CD4-positive, CD25-positive, alpha-beta regulatory T cell (primary cell): ENCODE data around the gene IQSEC3. TPM values are rescaled to one million over a fixed set of nuclear protein-coding genes. Genes with fewer than 3 reads are reported as not detected.
A peak's percentile ranks its signal among the peaks of the same experiment; 100 is the strongest.

ENCODE experiments used
- ATAC-seq, 2 donors: fragments of 150-1000 bp; cut with Tn5 transposase; one replicate each; pipeline ENCODE4 v1.10.0; 2021; ENCODE audit warnings: low read depth in 2 of 2, moderate number of reproducible peaks in 2 of 2, moderate library complexity in 1 of 2
- DNase-seq, 3 donors: peaks; one replicate each; pipeline versions ENCODE4 v3.0.0 to v3.0.0-alpha.2; 2012 to 2022; ENCODE audit warnings: mixed read lengths in 1 of 3
- H3K27ac ChIP-seq: one replicate; pipeline ENCODE4 v1.7.0; 2013; ENCODE audit warnings: mild to moderate bottlenecking, low read length; ENCODE audit not compliant: insufficient read depth, poor library complexity, severe bottlenecking
- H3K27me3 ChIP-seq: one replicate; pipeline ENCODE4 v1.7.0; 2013; ENCODE audit warnings: low read length; ENCODE audit not compliant: control insufficient read depth, insufficient read depth
- H3K36me3 ChIP-seq: one replicate; pipeline ENCODE4 v1.7.0; 2013; ENCODE audit warnings: mild to moderate bottlenecking, low read length, moderate library complexity; ENCODE audit not compliant: control insufficient read depth, insufficient read depth
- H3K4me1 ChIP-seq: 2 replicates; pipeline ENCODE4 v1.7.0; 2013; ENCODE audit warnings: mild to moderate bottlenecking, low read length; ENCODE audit not compliant: insufficient read depth, control insufficient read depth, poor library complexity, severe bottlenecking
- H3K4me3 ChIP-seq: one replicate; pipeline ENCODE4 v1.7.0; 2013; ENCODE audit warnings: low read depth, mild to moderate bottlenecking, low read length, moderate library complexity
- H3K9me3 ChIP-seq, 2 experiments: 1 replicate in 1 of 2; 2 replicates in 1 of 2; pipeline ENCODE4 v1.7.0; 2013; ENCODE audit warnings: low read length in 2 of 2, mild to moderate bottlenecking in 1 of 2, moderate library complexity in 1 of 2; ENCODE audit not compliant: control insufficient read depth in 2 of 2
- H3K27ac Mint-ChIP-seq, 3 donors: one replicate each; pipeline ENCODE4 v1.8.0; 2020 to 2022; ENCODE audit warnings: mild to moderate bottlenecking in 3 of 3, mixed read lengths in 3 of 3, moderate library complexity in 2 of 3
- H3K27me3 Mint-ChIP-seq: one replicate; pipeline ENCODE4 v1.8.0; 2022; ENCODE audit warnings: mild to moderate bottlenecking, mixed read lengths
- H3K36me3 Mint-ChIP-seq: one replicate; pipeline ENCODE4 v1.8.0; 2020; ENCODE audit warnings: mixed read lengths
- H3K4me1 Mint-ChIP-seq, 4 donors: one replicate each; pipeline ENCODE4 v1.8.0; 2020 to 2022; ENCODE audit warnings: mixed read lengths in 4 of 4, mild to moderate bottlenecking in 1 of 4
- H3K4me3 Mint-ChIP-seq, 4 donors: one replicate each; pipeline ENCODE4 v1.8.0; 2020 to 2022; ENCODE audit warnings: mild to moderate bottlenecking in 4 of 4, mixed read lengths in 4 of 4, moderate library complexity in 3 of 4
- H3K9me3 Mint-ChIP-seq, 7 donors: one replicate each; pipeline ENCODE4 v1.8.0; 2020 to 2022; ENCODE audit warnings: mixed read lengths in 7 of 7, mild to moderate bottlenecking in 3 of 7, moderate library complexity in 2 of 7
- polyA plus RNA-seq, 4 donors: library from polyadenylated mRNA; unstranded; fragments of 300-500 nt; fragmentation: Illumina TruSeq; gene quantifications; one replicate each; pipeline ENCODE4 v1.2.3, GENCODE V29; 2021
- total RNA-seq: library from RNA; stranded (reverse); gene quantifications from one replicate; pipeline ENCODE4 v1.2.3, GENCODE V29; 2022

The IQSEC3 gene
- total and polyA plus RNA-seq, 5 donors from 2014 or later, result 0.05 to 0.15 TPM; not detected in 3

GRCh38 chr12:151579-151978, 85.0 kb downstream of the IQSEC3 start:
- Mint-ChIP-seq H3K27me3 (peaks cover 4% of the 10 kb centered on the region), H3K4me3 (no peak overlapping the region), H3K27ac (no peak overlapping the region), H3K9me3 (peaks cover 0 to 3% (median 0%) of the 10 kb centered on the region in 7 donors), H3K36me3 (no peaks in the 10 kb centered on the region), H3K4me1 (peaks cover 0 to 4% (median 0%) of the 10 kb centered on the region in 4 donors)
- no peaks in the 10 kb centered on the region for H3K9me3 ChIP-seq
- H3K4me3 ChIP-seq, result no peak overlapping the region
- DNase-seq (no peak), ATAC-seq (no peak)
- no peaks in the 10 kb centered on the region for H3K36me3 ChIP-seq
- H3K27ac ChIP-seq, result no peak overlapping the region
- no peaks in the 10 kb centered on the region for H3K27me3 ChIP-seq
- H3K4me1 ChIP-seq, result no peaks in the 10 kb centered on the region

DNA sequence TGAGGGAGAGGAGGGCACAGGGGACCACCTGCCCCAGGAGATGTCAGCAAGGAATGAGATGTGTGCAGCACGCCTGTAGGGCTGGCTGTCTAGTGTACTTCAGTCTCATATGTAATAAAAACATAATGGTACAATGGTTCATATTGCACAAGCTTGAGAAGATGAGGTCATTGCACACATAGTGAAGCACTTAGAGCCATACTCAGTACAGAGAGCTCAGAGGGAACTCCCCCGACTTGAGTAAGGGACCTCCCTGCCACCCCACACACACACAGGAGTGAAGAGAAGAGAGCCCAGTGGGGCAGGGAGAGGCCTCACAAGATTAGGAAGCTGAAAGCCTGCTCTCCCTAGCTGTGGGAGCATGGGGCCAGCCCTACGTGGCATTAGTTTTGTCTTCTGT, 85.9 kb downstream of the IQSEC3 start:
- no peaks in the 10 kb centered on the region for H3K36me3 ChIP-seq
- ATAC-seq (no peak), DNase-seq (no peak)
- H3K27me3 ChIP-seq, result no peaks in the 10 kb centered on the region
- Mint-ChIP-seq H3K36me3 (no peaks in the 10 kb centered on the region), H3K9me3 (peaks cover 0 to 3% (median 0%) of the 10 kb centered on the region in 7 donors), H3K4me1 (peaks cover 0 to 4% (median 0%) of the 10 kb centered on the region in 4 donors), H3K27me3 (peaks cover 4% of the 10 kb centered on the region), H3K4me3 (no peak overlapping the region), H3K27ac (no peak overlapping the region)
- H3K9me3 ChIP-seq, result no peaks in the 10 kb centered on the region
- H3K4me1 ChIP-seq, result no peaks in the 10 kb centered on the region
- no peak overlapping the region for H3K27ac ChIP-seq
- H3K4me3 ChIP-seq, result no peak overlapping the region

GRCh38 chr12:153080-153746, 86.6 kb downstream of the IQSEC3 start:
- Histone ChIP-seq H3K9me3 (no peaks in the 10 kb centered on the region), H3K4me3 (no peak overlapping the region), H3K36me3 (no peaks in the 10 kb centered on the region), H3K27me3 (no peaks in the 10 kb centered on the region), H3K27ac (no peak overlapping the region), H3K4me1 (no peaks in the 10 kb centered on the region)
- peak; percentile 38 to 62 for ATAC-seq
- DNase-seq, result peak in 2 of 3 donors; percentile 12 to 58
- H3K27ac Mint-ChIP-seq, result no peak overlapping the region
- H3K4me1 Mint-ChIP-seq, result peaks cover 0 to 4% (median 0%) of the 10 kb centered on the region in 4 donors
- H3K36me3 Mint-ChIP-seq, result no peaks in the 10 kb centered on the region
- H3K4me3 Mint-ChIP-seq, result no peak overlapping the region
- peaks cover 4% of the 10 kb centered on the region for H3K27me3 Mint-ChIP-seq
- H3K9me3 Mint-ChIP-seq, result peaks cover 0 to 3% (median 0%) of the 10 kb centered on the region in 7 donors

GRCh38 chr12:154058-154457, 87.5 kb downstream of the IQSEC3 start:
- DNase-seq (no peak), ATAC-seq (no peak)
- Histone ChIP-seq H3K4me1 (no peaks in the 10 kb centered on the region), H3K27ac (no peak overlapping the region), H3K9me3 (no peaks in the 10 kb centered on the region), H3K36me3 (no peaks in the 10 kb centered on the region), H3K27me3 (no peaks in the 10 kb centered on the region), H3K4me3 (no peak overlapping the region)
- H3K9me3 Mint-ChIP-seq, result peaks cover 0 to 6% (median 0%) of the 10 kb centered on the region in 7 donors
- no peaks in the 10 kb centered on the region for H3K36me3 Mint-ChIP-seq
- peaks cover 0 to 4% (median 0%) of the 10 kb centered on the region in 4 donors for H3K4me1 Mint-ChIP-seq
- H3K27ac Mint-ChIP-seq, result no peak overlapping the region
- no peak overlapping the region for H3K4me3 Mint-ChIP-seq
- H3K27me3 Mint-ChIP-seq, result peaks cover 6% of the 10 kb centered on the region

GRCh38 chr12:155006-155405, 88.4 kb downstream of the IQSEC3 start:
- peaks cover 8% of the 10 kb centered on the region for H3K27me3 Mint-ChIP-seq
- H3K4me1 Mint-ChIP-seq, result peaks cover 0 to 6% (median 2%) of the 10 kb centered on the region in 4 donors
- H3K4me1 ChIP-seq, result no peaks in the 10 kb centered on the region
- H3K4me3 ChIP-seq, result no peak overlapping the region
- no peaks in the 10 kb centered on the region for H3K27me3 ChIP-seq
- H3K27ac Mint-ChIP-seq, result no peak overlapping the region
- no peaks in the 10 kb centered on the region for H3K36me3 Mint-ChIP-seq
- ATAC-seq (no peak), DNase-seq (no peak)
- H3K36me3 ChIP-seq, result no peaks in the 10 kb centered on the region
- H3K9me3 Mint-ChIP-seq, result peaks cover 0 to 6% (median 0%) of the 10 kb centered on the region in 7 donors
- no peak overlapping the region for H3K4me3 Mint-ChIP-seq
- H3K9me3 ChIP-seq, result no peaks in the 10 kb centered on the region
- H3K27ac ChIP-seq, result no peak overlapping the region

- Mint-ChIP-seq H3K27me3 (peaks cover 8% of the 10 kb centered on the region), H3K27ac (no peak overlapping the region), H3K4me1 (peaks cover 0 to 6% (median 2%) of the 10 kb centered on the region in 4 donors), H3K4me3 (no peak overlapping the region), H3K36me3 (no peaks in the 10 kb centered on the region), H3K9me3 (peaks cover 0 to 3% (median 0%) of the 10 kb centered on the region in 7 donors)
- DNase-seq (no peak), ATAC-seq (no peak)
- H3K4me1 ChIP-seq, result no peaks in the 10 kb centered on the region
- H3K27me3 ChIP-seq, result no peaks in the 10 kb centered on the region
- no peak overlapping the region for H3K4me3 ChIP-seq
- H3K36me3 ChIP-seq, result no peaks in the 10 kb centered on the region
- no peaks in the 10 kb centered on the region for H3K9me3 ChIP-seq
- H3K27ac ChIP-seq, result no peak overlapping the region
These were observed 89.1 kb downstream of the IQSEC3 start for GRCh38 chr12:155646-156045.

GRCh38 chr12:156945-157344, 90.4 kb downstream of the IQSEC3 start:
- ATAC-seq (no peak), DNase-seq (no peak)
- Mint-ChIP-seq H3K36me3 (no peaks in the 10 kb centered on the region), H3K9me3 (peaks cover 0 to 5% (median 0%) of the 10 kb centered on the region in 7 donors), H3K4me3 (no peak overlapping the region), H3K27ac (no peak overlapping the region), H3K4me1 (peaks cover 0 to 6% (median 2%) of the 10 kb centered on the region in 4 donors), H3K27me3 (peaks cover 11% of the 10 kb centered on the region)
- no peak overlapping the region for H3K4me3 ChIP-seq
- no peaks in the 10 kb centered on the region for H3K9me3 ChIP-seq
- H3K27me3 ChIP-seq, result no peaks in the 10 kb centered on the region
- no peaks in the 10 kb centered on the region for H3K4me1 ChIP-seq
- H3K27ac ChIP-seq, result no peak overlapping the region
- H3K36me3 ChIP-seq, result no peaks in the 10 kb centered on the region

DNA sequence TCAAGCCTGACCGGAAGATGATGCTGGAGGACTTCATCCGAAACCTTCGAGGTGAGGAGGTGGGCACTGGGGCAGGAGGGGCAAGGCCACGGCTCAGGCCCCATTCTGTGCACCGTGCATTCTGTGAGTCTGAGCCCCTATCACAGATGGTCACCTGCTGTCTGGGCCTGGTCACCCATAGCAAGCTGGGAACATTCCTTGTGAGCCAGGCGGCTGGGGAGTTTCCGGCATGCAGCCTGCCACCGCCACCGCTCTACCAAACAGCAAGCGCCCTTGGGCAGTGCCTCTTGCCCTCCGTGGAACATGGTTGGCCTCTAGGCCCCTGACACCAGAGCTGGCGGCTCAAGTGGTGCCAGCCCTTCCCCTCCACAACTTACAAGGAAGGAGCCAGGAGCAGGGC, 91.1 kb downstream of the IQSEC3 start:
- no peak overlapping the region for H3K4me3 Mint-ChIP-seq

More for the DNA sequence above, 91.1 kb downstream of the IQSEC3 start:
- Histone ChIP-seq H3K4me3 (no peak overlapping the region), H3K4me1 (no peaks in the 10 kb centered on the region), H3K27me3 (no peaks in the 10 kb centered on the region), H3K36me3 (no peaks in the 10 kb centered on the region), H3K9me3 (no peaks in the 10 kb centered on the region), H3K27ac (no peak overlapping the region)
- Mint-ChIP-seq H3K27ac (no peak overlapping the region), H3K4me1 (peaks cover 0 to 6% (median 2%) of the 10 kb centered on the region in 4 donors), H3K36me3 (no peaks in the 10 kb centered on the region), H3K27me3 (peaks cover 11% of the 10 kb centered on the region), H3K9me3 (peaks cover 0 to 5% (median 0%) of the 10 kb centered on the region in 7 donors)
- ATAC-seq, result no peak
- DNase-seq, result no peak
